ENCODE measurements around the gene HDGF. TPM values are rescaled to one million over a fixed set of nuclear protein-coding genes. Genes with fewer than 3 reads are reported as not detected.

Gene HDGF
- total and polyA plus RNA-seq, 2 experiments from 2014 or later: 176 to 480 TPM

- peak; percentile 76 to 89 for DNase-seq (ENCODE audit: low read depth in 1 of 2, low spot score in 1 of 2)
- Histone ChIP-seq H3K27me3 (no peaks in the 10 kb centered on the region), H3K36me3 (no peaks in the 10 kb centered on the region), H3K27ac (peak overlapping the region; percentile 86), H3K4me3 (no peak overlapping the region), H3K4me1 (ENCODE audit: low read depth) (peaks cover 72% of the 10 kb centered on the region), H3K9me3 (ENCODE audit: low read depth) (no peaks in the 10 kb centered on the region)
- TF ChIP-seq CTCF (IDR thresholded peaks at IDR 0.05; ENCODE audit: low read depth, low read length): no peak
Observed at GRCh38 chr1:156711011-156711817, 40.3 kb downstream of the HDGF start.

- H3K4me1 ChIP-seq (ENCODE audit: low read depth): peaks cover 69% of the 10 kb centered on the region
- H3K27me3 ChIP-seq: no peaks in the 10 kb centered on the region
- no peaks in the 10 kb centered on the region for H3K9me3 ChIP-seq (ENCODE audit: low read depth)
- no peak for TF ChIP-seq CTCF (IDR thresholded peaks at IDR 0.05; ENCODE audit: low read depth, low read length)
- H3K27ac ChIP-seq: peak overlapping the region; percentile 86
- H3K4me3 ChIP-seq: no peak overlapping the region
- no peaks in the 10 kb centered on the region for H3K36me3 ChIP-seq
- DNase-seq (ENCODE audit: low read depth in 1 of 2, low spot score in 1 of 2): peak in 1 of 2 donors; percentile 78
Observed at GRCh38 chr1:156709757-156710489, 41.6 kb downstream of the HDGF start.

- Histone ChIP-seq H3K27me3 (no peaks in the 10 kb centered on the region), H3K27ac (peak overlapping the region; percentile 86), H3K9me3 (ENCODE audit: low read depth) (no peaks in the 10 kb centered on the region), H3K4me1 (ENCODE audit: low read depth) (peaks cover 66% of the 10 kb centered on the region), H3K36me3 (no peaks in the 10 kb centered on the region), H3K4me3 (no peak overlapping the region)
- DNase-seq (ENCODE audit: low read depth in 1 of 2, low spot score in 1 of 2): no peak
- no peak for TF ChIP-seq CTCF (IDR thresholded peaks at IDR 0.05; ENCODE audit: low read depth, low read length)
Observed at GRCh38 chr1:156709031-156709430, 42.4 kb downstream of the HDGF start.

- H3K27ac ChIP-seq: no peak overlapping the region
- TF ChIP-seq CTCF (IDR thresholded peaks at IDR 0.05; ENCODE audit: low read depth, low read length): no peak
- H3K4me3 ChIP-seq: no peak overlapping the region
- H3K36me3 ChIP-seq: no peaks in the 10 kb centered on the region
- H3K9me3 ChIP-seq (ENCODE audit: low read depth): no peaks in the 10 kb centered on the region
- no peaks in the 10 kb centered on the region for H3K27me3 ChIP-seq
- DNase-seq (ENCODE audit: low read depth in 1 of 2, low spot score in 1 of 2): no peak
- H3K4me1 ChIP-seq (ENCODE audit: low read depth): peaks cover 73% of the 10 kb centered on the region
Observed at GRCh38 chr1:156708218-156708661, 43.2 kb downstream of the HDGF start.

- no peaks in the 10 kb centered on the region for H3K36me3 ChIP-seq
- no peak overlapping the region for H3K4me3 ChIP-seq
- H3K27me3 ChIP-seq: no peaks in the 10 kb centered on the region
- peaks cover 68% of the 10 kb centered on the region for H3K4me1 ChIP-seq (ENCODE audit: low read depth)
- H3K27ac ChIP-seq: no peak overlapping the region
- H3K9me3 ChIP-seq (ENCODE audit: low read depth): no peaks in the 10 kb centered on the region
- DNase-seq (ENCODE audit: low read depth in 1 of 2, low spot score in 1 of 2): peak in 1 of 2 donors; percentile 71
- TF ChIP-seq CTCF (IDR thresholded peaks at IDR 0.05; ENCODE audit: low read depth, low read length): no peak
Observed at GRCh38 chr1:156707417-156708217, 43.9 kb downstream of the HDGF start.
